Omental fat pad (tissue), 4 donors: ENCODE results near the gene NOTCH3. TPM values are rescaled to one million over a fixed set of nuclear protein-coding genes. Genes with fewer than 3 reads are reported as not detected.

Experiments
- ATAC-seq: fragments of 150-250 bp; one replicate; pipeline ENCODE4 v1.9.1; 2016; ENCODE audit warnings: mild to moderate bottlenecking, moderate library complexity; ENCODE audit not compliant: low FRiP score
- DNase-seq: peaks from one replicate; pipeline ENCODE4 v3.0.0-alpha.2; 2019; ENCODE audit warnings: low spot score
- total RNA-seq, 4 donors: library from RNA; depleted of rRNA; stranded (reverse); fragments of >200 nt; gene quantifications; one replicate each; pipeline ENCODE4 v1.1.0, GENCODE V29; 2016
- TF ChIP-seq, protein P1 (sequence below), 3 donors: fragments of 450-650 bp; IDR thresholded peaks; one replicate each; pipeline ENCODE4 v1.5.1; 2016 to 2017; ENCODE audit warnings: antibody characterized with exemption in 3 of 3, mild to moderate bottlenecking in 3 of 3, moderate library complexity in 2 of 3

The NOTCH3 gene
- total RNA-seq, 4 donors from 2014 or later: 6.1 to 82.8 (median 24.4) TPM

DNA sequence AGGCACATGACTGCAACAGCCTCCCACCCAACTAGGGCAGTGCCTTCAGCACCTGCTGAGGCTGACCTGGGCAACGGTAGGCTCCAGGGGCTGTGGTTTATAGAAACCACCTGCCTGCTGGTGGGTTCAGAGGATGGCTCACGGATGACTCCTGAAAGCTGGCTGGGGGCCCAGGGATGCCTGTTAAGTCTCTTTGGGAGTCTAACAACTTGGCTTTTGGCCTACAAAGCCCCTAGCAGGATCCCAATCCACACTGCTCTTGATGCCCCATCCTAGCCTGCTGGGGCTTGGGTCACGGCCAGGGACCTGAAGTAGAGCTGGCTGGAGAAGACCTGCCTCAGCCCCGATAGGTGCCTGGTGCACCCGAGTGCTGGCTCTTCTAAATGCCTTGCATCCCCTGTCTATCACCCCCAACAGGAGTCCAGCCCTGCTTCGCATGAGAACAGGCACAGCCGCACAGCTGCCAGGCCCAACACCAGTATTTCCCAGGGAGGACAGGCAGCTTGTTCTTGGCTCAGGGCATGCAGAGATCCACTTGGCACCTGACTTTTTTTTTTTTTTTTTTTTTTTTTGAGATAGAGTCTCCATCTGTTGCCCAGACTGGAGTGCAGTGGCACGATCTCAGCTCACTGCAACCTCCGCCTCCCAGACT lies 40.6 kb upstream of the NOTCH3 start:
- no peak for DNase-seq
- TF ChIP-seq, protein P1, sequence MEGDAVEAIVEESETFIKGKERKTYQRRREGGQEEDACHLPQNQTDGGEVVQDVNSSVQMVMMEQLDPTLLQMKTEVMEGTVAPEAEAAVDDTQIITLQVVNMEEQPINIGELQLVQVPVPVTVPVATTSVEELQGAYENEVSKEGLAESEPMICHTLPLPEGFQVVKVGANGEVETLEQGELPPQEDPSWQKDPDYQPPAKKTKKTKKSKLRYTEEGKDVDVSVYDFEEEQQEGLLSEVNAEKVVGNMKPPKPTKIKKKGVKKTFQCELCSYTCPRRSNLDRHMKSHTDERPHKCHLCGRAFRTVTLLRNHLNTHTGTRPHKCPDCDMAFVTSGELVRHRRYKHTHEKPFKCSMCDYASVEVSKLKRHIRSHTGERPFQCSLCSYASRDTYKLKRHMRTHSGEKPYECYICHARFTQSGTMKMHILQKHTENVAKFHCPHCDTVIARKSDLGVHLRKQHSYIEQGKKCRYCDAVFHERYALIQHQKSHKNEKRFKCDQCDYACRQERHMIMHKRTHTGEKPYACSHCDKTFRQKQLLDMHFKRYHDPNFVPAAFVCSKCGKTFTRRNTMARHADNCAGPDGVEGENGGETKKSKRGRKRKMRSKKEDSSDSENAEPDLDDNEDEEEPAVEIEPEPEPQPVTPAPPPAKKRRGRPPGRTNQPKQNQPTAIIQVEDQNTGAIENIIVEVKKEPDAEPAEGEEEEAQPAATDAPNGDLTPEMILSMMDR (IDR thresholded peaks at IDR 0.05): no peak

DNA sequence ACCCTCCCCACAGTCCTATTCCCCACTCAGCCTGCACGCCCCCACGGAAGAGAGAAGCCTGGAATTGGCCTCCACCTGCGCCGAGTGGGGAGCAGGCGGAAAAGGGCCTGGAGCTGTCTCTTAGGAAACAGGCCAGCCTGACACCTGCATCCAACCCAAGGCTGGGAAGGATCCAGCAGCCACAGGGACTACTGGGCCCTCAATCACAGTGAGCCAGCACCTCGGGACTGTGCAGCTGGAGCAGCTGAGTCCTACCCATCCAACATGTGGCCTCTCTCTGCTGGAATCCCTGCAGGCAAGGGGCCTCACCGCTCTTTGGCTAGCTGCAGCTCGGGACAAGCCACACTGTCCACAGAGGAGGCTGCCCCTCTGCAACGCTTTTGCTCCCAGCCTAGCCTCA lies 39.7 kb upstream of the NOTCH3 start:
- DNase-seq (no peak), ATAC-seq (no peak)
- TF ChIP-seq, protein P1 (IDR thresholded peaks at IDR 0.05): no peak

More for the DNA sequence above, 40.6 kb upstream of the NOTCH3 start:
- no peak for ATAC-seq

DNA sequence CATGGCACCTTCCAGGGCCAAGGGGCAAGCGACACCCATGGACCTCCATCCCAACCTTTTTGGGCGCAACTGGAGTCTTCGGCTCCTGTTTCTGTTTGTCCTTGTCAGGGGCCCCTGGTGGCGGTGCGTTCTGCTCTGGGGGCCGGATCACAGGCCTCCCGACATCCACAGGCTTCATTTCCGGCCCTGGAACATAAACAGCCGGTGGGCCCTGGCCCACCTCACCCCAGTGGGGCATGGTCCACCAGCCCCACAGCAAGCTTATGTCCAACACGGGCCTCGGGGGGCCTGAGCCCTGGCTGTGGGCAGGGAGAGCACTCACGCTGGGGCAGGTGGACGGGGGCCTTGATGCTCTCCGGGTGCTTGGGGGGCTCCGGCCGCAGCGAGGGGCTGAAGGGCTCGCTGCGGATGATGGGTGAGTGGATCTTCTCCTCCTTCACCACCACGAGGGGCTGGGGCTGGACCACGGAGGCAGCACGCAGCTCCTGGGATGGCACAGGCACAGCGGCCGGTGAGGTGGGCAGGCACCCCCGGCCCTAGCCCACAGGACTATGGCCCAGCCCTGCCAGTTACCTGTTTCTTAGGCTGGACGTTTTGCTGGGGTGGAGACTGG lies 38.6 kb upstream of the NOTCH3 start:
- TF ChIP-seq, protein P1 (IDR thresholded peaks at IDR 0.05): no peak
- ATAC-seq (no peak), DNase-seq (no peak)

DNA sequence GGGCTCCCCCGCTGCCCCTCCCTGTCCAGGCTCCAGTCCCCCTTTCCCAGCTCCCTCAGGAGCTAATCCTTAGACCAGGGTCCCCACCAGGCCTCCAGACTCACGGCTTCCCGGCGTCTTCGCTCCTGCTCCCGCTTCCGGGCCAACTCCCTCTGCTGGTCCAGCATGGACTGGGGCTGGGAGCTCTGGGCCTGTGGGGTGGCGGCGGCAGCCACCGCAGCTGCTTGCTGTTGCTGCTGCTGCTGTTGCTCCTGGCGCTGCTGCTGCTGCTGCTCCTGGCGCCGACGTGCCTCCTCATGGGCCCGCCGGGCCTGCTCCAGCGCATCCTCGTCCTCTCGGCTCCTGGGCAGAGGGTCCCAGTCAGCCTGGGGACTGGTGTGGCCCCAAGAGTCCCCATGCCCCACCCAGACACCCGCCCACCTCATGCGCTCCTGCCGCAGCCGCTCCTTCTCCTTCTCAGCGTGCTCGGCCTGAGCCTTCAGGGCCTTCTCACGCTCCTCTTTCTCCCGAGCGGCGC lies 37.9 kb upstream of the NOTCH3 start:
- TF ChIP-seq, protein P1 (IDR thresholded peaks at IDR 0.05): no peak
- no peak for ATAC-seq
- DNase-seq: no peak

DNA sequence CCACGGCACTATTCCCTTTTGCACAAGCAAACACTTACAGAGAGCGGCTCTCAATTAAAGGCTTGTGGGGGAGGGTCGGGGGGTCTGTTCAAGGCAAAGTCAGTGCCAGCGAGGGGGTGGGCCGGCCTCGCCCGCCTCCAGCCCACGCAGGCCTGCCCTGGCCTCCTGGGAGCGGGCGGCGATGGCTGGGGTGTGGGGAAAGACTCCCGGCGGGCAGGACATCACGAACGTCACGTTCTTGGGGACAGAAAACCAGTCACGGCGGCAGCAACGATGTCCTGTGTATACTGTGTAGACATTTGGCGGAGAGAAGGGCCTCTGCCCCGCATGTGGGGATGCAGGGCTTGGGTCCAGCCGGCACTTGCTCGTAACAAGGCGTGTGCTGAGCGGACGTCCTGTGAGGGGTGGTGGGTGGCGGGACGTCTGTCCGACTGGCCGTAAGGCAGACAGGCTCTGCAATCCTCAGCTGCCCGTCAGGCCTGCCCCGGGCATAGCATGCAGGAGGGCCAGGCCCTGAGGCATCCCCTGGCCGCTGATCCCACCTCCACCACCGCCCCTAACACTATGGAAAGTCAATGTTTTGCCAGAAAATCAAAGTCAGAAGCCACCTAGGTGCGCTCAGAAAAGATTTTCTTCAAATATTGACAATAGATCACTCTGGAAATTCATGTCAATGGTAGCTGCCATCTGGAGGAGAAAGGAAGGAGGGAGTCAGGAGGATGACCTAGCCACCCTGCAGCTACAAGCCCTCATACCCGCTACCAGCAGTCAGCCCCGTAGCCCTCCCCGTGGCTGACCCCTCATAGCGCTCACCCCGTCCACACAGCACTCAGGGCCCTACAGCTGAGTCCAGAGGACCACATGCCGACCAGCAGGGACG lies 37.2 kb upstream of the NOTCH3 start:
- no peak for DNase-seq
- TF ChIP-seq, protein P1 (IDR thresholded peaks at IDR 0.05): no peak
- no peak for ATAC-seq

DNA sequence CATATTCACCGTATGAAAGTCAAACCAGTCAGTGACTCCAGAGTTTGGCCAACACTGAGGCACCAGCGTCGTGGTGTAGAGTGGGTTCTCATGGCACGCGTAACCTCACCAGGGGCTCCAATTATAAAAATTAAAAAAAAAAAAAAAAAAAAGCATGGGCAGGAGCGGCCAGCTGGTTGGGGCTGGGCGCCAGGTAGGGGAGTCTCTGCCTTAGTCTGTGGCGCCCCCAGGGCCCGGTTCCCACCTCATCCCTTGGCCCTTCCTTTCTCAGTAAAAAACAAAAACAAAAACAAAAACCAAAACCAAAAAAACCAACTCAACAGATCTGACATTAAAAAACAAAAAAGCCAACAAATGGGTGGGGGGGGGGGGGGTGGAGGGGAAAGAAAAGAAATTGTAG lies 36.1 kb upstream of the NOTCH3 start:
- no peak for DNase-seq
- no peak for ATAC-seq
- TF ChIP-seq, protein P1 (IDR thresholded peaks at IDR 0.05): no peak
